MM.1S (cell line): ENCODE data around the gene GORASP1.

Experiments
- EZH2 ChIP-seq: fragments of 300-600 bp; sonication (generic); optimal IDR thresholded peaks from 2 replicates; pipeline ENCODE3; 2017; ENCODE audit warnings: low read depth, mild to moderate bottlenecking, antibody characterized with exemption, low read length, mixed read lengths
- EZH2phosphoT487 ChIP-seq: fragments of 300-600 bp; sonication (generic); IDR thresholded peaks from 2 replicates; pipeline ENCODE4 v1.6.1; 2018; ENCODE audit warnings: antibody characterized with exemption, low read length
- TF ChIP-seq, protein P1 (sequence below): fragments of 300-600 bp; sonication (generic); IDR thresholded peaks from 2 replicates; pipeline ENCODE4 v1.5.1; 2016; ENCODE audit warnings: antibody characterized with exemption, low read length, mixed read lengths

DNA sequence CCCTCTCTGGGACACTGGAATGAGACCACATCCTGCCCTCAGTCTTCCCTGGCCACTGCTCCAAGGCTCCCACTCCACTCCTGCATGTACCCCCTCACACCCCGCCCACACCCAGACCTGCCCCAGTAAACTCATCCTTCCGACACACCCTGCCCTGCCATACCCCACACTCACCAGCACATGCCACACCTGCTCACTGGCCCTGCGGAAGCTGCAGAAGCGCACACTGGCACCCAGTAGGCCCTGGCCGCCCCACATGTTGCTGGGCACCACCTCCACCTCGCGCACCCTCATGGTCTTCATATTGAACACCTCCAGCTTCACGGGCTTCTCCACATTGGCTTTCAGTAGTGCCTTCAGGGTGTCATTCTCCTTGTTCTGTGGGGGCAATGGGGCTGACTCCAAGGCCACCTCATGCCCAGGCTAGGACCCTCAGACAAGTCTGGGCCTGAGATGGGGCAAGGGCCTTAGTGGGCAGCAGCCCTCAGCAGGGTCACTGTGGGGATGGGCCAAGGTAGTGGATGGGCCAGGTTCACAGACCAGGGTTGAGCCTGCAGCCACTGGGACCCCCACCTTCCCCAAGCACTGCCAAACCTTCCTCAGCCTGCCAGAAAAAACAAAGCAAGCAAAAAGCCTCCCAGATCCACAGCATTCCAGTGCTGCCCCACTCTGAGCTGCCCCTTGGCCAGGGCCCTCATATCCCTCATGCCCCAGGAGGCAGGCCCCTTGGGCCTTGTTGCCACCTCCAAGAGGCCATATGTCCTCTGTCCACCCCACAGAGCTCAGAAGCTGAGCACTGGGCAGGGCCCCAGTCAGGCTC is 4.7 kb downstream of the GORASP1 start:
- TF ChIP-seq, protein P1, sequence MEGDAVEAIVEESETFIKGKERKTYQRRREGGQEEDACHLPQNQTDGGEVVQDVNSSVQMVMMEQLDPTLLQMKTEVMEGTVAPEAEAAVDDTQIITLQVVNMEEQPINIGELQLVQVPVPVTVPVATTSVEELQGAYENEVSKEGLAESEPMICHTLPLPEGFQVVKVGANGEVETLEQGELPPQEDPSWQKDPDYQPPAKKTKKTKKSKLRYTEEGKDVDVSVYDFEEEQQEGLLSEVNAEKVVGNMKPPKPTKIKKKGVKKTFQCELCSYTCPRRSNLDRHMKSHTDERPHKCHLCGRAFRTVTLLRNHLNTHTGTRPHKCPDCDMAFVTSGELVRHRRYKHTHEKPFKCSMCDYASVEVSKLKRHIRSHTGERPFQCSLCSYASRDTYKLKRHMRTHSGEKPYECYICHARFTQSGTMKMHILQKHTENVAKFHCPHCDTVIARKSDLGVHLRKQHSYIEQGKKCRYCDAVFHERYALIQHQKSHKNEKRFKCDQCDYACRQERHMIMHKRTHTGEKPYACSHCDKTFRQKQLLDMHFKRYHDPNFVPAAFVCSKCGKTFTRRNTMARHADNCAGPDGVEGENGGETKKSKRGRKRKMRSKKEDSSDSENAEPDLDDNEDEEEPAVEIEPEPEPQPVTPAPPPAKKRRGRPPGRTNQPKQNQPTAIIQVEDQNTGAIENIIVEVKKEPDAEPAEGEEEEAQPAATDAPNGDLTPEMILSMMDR = no peak
- TF ChIP-seq EZH2 (no peak), EZH2phosphoT487 (no peak)
